Fibroblast of villous mesenchyme (primary cell): ENCODE measurements around the gene MPL. TPM values are rescaled to one million over a fixed set of nuclear protein-coding genes. Genes with fewer than 3 reads are reported as not detected.

ENCODE experiments used
- DNase-seq: peaks from one replicate; pipeline ENCODE4 v3.0.0-alpha.2; 2010; ENCODE audit warnings: low read depth
- H3K4me3 ChIP-seq: 2 replicates; pipeline ENCODE4 v1.5.1; 2011; ENCODE audit warnings: low read depth, mild to moderate bottlenecking, low read length
- CTCF ChIP-seq: IDR thresholded peaks from 2 replicates; pipeline ENCODE4 v1.5.1; 2012; ENCODE audit warnings: low read depth, mild to moderate bottlenecking, low read length; ENCODE audit not compliant: insufficient read depth
- total RNA-seq: library from RNA; depleted of rRNA; stranded (reverse); fragments of >200 nt; gene quantifications from 2 replicates; pipeline ENCODE4 v1.2.3, GENCODE V29; 2012

Gene MPL
- not detected in 2 replicates for total RNA-seq

DNA sequence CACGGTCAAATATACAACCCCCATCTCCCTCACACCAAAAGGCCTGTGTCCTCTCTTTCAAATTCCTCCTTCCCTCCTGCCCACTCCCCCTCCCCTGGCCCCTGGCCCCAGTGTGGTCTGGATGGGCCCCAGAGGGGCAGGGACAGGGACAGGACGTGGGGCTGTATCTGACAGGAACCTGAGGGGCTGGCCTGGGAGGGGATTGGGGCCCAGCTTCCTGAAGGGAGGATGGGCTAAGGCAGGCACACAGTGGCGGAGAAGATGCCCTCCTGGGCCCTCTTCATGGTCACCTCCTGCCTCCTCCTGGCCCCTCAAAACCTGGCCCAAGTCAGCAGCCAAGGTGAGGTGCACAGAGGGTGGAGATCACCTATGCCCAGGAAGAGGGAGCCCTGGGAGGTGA, at the start of gene MPL:
TSS of gene MPL (plus strand) at position 231 of the 400 bp plus-strand sequence. CDS start at position 262, 31 bp downstream.
- DNase-seq = no peak
- no peak for TF ChIP-seq CTCF
- no peak within 1 kb of the TSS for H3K4me3 ChIP-seq

- no peak for TF ChIP-seq CTCF
- DNase-seq = no peak
- no peak overlapping the region for H3K4me3 ChIP-seq
These were observed 49.4 kb upstream of the MPL start for GRCh38 chr1:43288058-43288784.

- no peak overlapping the region for H3K4me3 ChIP-seq
- TF ChIP-seq CTCF = no peak
- DNase-seq = no peak
These were observed 48.6 kb upstream of the MPL start for GRCh38 chr1:43288785-43289706.

DNA sequence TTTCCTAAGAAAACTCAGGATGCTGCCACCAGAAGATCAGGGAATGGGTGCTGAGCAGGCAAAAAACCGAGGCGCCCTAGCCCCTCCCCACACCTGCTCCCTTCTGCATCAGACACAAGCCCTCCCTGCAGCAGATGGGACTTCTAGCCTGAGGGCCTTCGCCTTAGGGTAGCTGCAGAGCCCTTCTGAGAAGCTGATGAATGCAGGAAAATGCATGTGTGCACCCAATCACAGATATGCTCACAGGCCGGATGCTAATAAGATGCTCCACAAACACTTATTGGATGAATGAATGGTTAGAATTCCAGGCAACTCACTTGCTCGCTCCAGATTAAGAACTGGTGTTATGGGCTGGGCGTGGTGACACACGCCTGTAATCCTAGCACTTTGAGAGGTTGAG, 45.4 kb upstream of the MPL start:
- no peak overlapping the region for H3K4me3 ChIP-seq
- TF ChIP-seq CTCF = no peak
- no peak for DNase-seq

DNA sequence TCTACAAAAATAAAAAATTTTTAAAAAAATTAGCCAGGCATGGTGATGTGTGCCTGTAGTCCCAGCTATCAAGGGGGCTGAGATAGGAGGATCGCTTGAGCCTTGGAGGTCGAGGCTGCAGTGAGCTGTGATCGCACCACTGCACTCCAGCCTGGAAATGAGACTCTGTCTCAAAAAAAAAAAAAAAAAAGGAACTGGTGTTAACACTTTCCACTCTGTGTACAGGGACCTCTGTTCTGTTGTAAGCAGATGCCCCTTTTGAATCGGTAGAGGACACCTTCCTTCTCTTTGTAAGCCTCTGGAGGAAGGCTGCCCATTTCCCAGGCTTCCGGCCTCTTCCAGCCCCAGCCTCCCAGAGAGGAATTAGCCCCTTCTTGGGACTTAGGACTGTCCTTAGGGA, 44.9 kb upstream of the MPL start:
- no peak overlapping the region for H3K4me3 ChIP-seq
- TF ChIP-seq CTCF = no peak
- DNase-seq = no peak

- no peak for TF ChIP-seq CTCF
- H3K4me3 ChIP-seq = no peak overlapping the region
- DNase-seq = no peak
These were observed 44.4 kb upstream of the MPL start for GRCh38 chr1:43293176-43293575.
